Endometrium (tissue), 2 donors: ENCODE data around the gene VAX1.

ENCODE experiments used
- FAIRE-seq: peaks from 2 replicates; lab custom pipeline; 2012; peaks lifted over from hg19 to GRCh38; lab: Jason Lieb, UNC
- donor health status: control.
- donor health status: control.

The VAX1 gene

GRCh38 chr10:117163954-117164548 is 26.0 kb upstream of the VAX1 start:
- no peak for FAIRE-seq

GRCh38 chr10:117163061-117163953 is 25.2 kb upstream of the VAX1 start:
- FAIRE-seq, result no peak

- FAIRE-seq, result no peak
Observed at GRCh38 chr10:117162093-117163060, 24.3 kb upstream of the VAX1 start.

GRCh38 chr10:117161386-117162033 is 23.4 kb upstream of the VAX1 start:
- no peak for FAIRE-seq

GRCh38 chr10:117160567-117160966 is 22.5 kb upstream of the VAX1 start:
- no peak for FAIRE-seq

- no peak for FAIRE-seq
Observed at GRCh38 chr10:117159390-117159789, 21.3 kb upstream of the VAX1 start.

- FAIRE-seq, result no peak
Observed at GRCh38 chr10:117158297-117158696, 20.2 kb upstream of the VAX1 start.

GRCh38 chr10:117152668-117153067 is 14.6 kb upstream of the VAX1 start:
- FAIRE-seq, result no peak

GRCh38 chr10:117148284-117148683 is 10.2 kb upstream of the VAX1 start:
- FAIRE-seq, result no peak

- FAIRE-seq, result no peak
Observed at GRCh38 chr10:117145019-117145418, 6.9 kb upstream of the VAX1 start.

GRCh38 chr10:117143103-117143823 is 5.2 kb upstream of the VAX1 start:
- FAIRE-seq, result no peak

GRCh38 chr10:117140525-117140902 is 2.4 kb upstream of the VAX1 start:
- no peak for FAIRE-seq

GRCh38 chr10:117139581-117140524 is 1.8 kb upstream of the VAX1 start:
- FAIRE-seq, result no peak

- no peak for FAIRE-seq
Observed at GRCh38 chr10:117138838-117139580, 939 bp upstream of the VAX1 start.

- FAIRE-seq, result no peak
Observed at GRCh38 chr10:117137031-117137910, 799 bp downstream of the VAX1 start.

GRCh38 chr10:117136391-117136975 is 1.6 kb downstream of the VAX1 start:
- no peak for FAIRE-seq

GRCh38 chr10:117135480-117136140 is 2.5 kb downstream of the VAX1 start:
- FAIRE-seq, result no peak

GRCh38 chr10:117135026-117135372 is 3.1 kb downstream of the VAX1 start:
- FAIRE-seq, result no peak
